ENCODE results near the gene RNF19B.

The RNF19B gene

GRCh38 chr1:32929366-32929765 lies 35.2 kb downstream of the RNF19B start:
- Histone ChIP-seq H2BK120ac (ENCODE audit: low read depth, low read length) (no peak overlapping the region), H3K9ac (ENCODE audit: low read length) (no peak overlapping the region), H3K4me1 (ENCODE audit: control insufficient read depth, low read depth, low read length) (no peaks in the 10 kb centered on the region), H3K23ac (ENCODE audit: low read length) (no peak overlapping the region), H2BK15ac (replicated peaks; ENCODE audit: low read depth) (no peak overlapping the region), H3K56ac (ENCODE audit: low read length) (no peak overlapping the region), H3K4me2 (ENCODE audit: low read length) (no peak overlapping the region), H2BK5ac (ENCODE audit: low read length) (no peak overlapping the region), H3K27ac (ENCODE audit: low read depth, low read length) (no peak overlapping the region), H4K5ac (ENCODE audit: low read length) (no peak overlapping the region), H3K4me3 (ENCODE audit: low read length) (no peak overlapping the region), H2AK5ac (ENCODE audit: low read length) (no peak overlapping the region), H3K4ac (ENCODE audit: low read depth, low read length) (no peak overlapping the region), H3K18ac (ENCODE audit: low read length) (no peak overlapping the region), H3K27me3 (ENCODE audit: insufficient read depth, low read length, poor library complexity) (peaks cover 3% of the 10 kb centered on the region), H3K79me2 (ENCODE audit: control insufficient read depth, insufficient read depth, low read length) (no peaks in the 10 kb centered on the region), H3K79me1 (ENCODE audit: low read length) (no peaks in the 10 kb centered on the region), H4K8ac (ENCODE audit: low read depth, low read length) (no peak overlapping the region), H3K36me3 (ENCODE audit: control insufficient read depth, insufficient read depth, low read length) (no peaks in the 10 kb centered on the region)
- no CpG with 5 or more reads among the region's 2 CpGs for WGBS (ENCODE audit: extremely low coverage, insufficient coverage, low lambda C conversion rate)
- no peak for DNase-seq

- Histone ChIP-seq H3K18ac (ENCODE audit: low read length) (no peak overlapping the region), H3K4me3 (ENCODE audit: low read length) (no peak overlapping the region), H3K79me2 (ENCODE audit: control insufficient read depth, insufficient read depth, low read length) (no peaks in the 10 kb centered on the region), H4K5ac (ENCODE audit: low read length) (no peak overlapping the region), H3K36me3 (ENCODE audit: control insufficient read depth, insufficient read depth, low read length) (no peaks in the 10 kb centered on the region), H3K27ac (ENCODE audit: low read depth, low read length) (no peak overlapping the region), H2BK5ac (ENCODE audit: low read length) (no peak overlapping the region), H3K27me3 (ENCODE audit: insufficient read depth, low read length, poor library complexity) (peaks cover 8% of the 10 kb centered on the region), H3K4ac (ENCODE audit: low read depth, low read length) (no peak overlapping the region), H3K4me2 (ENCODE audit: low read length) (no peak overlapping the region), H3K56ac (ENCODE audit: low read length) (no peak overlapping the region), H4K8ac (ENCODE audit: low read depth, low read length) (no peak overlapping the region), H3K79me1 (ENCODE audit: low read length) (no peaks in the 10 kb centered on the region), H2BK15ac (replicated peaks; ENCODE audit: low read depth) (no peak overlapping the region), H3K4me1 (ENCODE audit: control insufficient read depth, low read depth, low read length) (no peaks in the 10 kb centered on the region), H3K9ac (ENCODE audit: low read length) (no peak overlapping the region), H2BK120ac (ENCODE audit: low read depth, low read length) (no peak overlapping the region), H2AK5ac (ENCODE audit: low read length) (no peak overlapping the region), H3K23ac (ENCODE audit: low read length) (no peak overlapping the region)
- WGBS (ENCODE audit: extremely low coverage, insufficient coverage, low lambda C conversion rate) = no CpG with 5 or more reads among the region's 8 CpGs
- no peak for DNase-seq
Measured at GRCh38 chr1:32928715-32929114, 35.9 kb downstream of the RNF19B start.

GRCh38 chr1:32928285-32928684 lies 36.3 kb downstream of the RNF19B start:
- no peak overlapping the region for H2BK15ac ChIP-seq (replicated peaks; ENCODE audit: low read depth)
- no peaks in the 10 kb centered on the region for H3K79me2 ChIP-seq (ENCODE audit: control insufficient read depth, insufficient read depth, low read length)
- no peak overlapping the region for H3K9ac ChIP-seq (ENCODE audit: low read length)
- H2BK120ac ChIP-seq (ENCODE audit: low read depth, low read length) = no peak overlapping the region
- H3K4me3 ChIP-seq (ENCODE audit: low read length) = no peak overlapping the region
- no peak for DNase-seq
- no peaks in the 10 kb centered on the region for H3K4me1 ChIP-seq (ENCODE audit: control insufficient read depth, low read depth, low read length)
- no peak overlapping the region for H3K27ac ChIP-seq (ENCODE audit: low read depth, low read length)
- no CpG with 5 or more reads among the region's 2 CpGs for WGBS (ENCODE audit: extremely low coverage, insufficient coverage, low lambda C conversion rate)
- no peak overlapping the region for H4K8ac ChIP-seq (ENCODE audit: low read depth, low read length)
- H2BK5ac ChIP-seq (ENCODE audit: low read length) = no peak overlapping the region
- H4K5ac ChIP-seq (ENCODE audit: low read length) = no peak overlapping the region
- H3K4ac ChIP-seq (ENCODE audit: low read depth, low read length) = no peak overlapping the region
- H2AK5ac ChIP-seq (ENCODE audit: low read length) = no peak overlapping the region
- no peaks in the 10 kb centered on the region for H3K36me3 ChIP-seq (ENCODE audit: control insufficient read depth, insufficient read depth, low read length)
- peaks cover 10% of the 10 kb centered on the region for H3K27me3 ChIP-seq (ENCODE audit: insufficient read depth, low read length, poor library complexity)
- no peak overlapping the region for H3K56ac ChIP-seq (ENCODE audit: low read length)
- no peaks in the 10 kb centered on the region for H3K79me1 ChIP-seq (ENCODE audit: low read length)
- no peak overlapping the region for H3K4me2 ChIP-seq (ENCODE audit: low read length)
- no peak overlapping the region for H3K18ac ChIP-seq (ENCODE audit: low read length)
- no peak overlapping the region for H3K23ac ChIP-seq (ENCODE audit: low read length)

- Histone ChIP-seq H4K8ac (ENCODE audit: low read depth, low read length) (no peak overlapping the region), H3K56ac (ENCODE audit: low read length) (no peak overlapping the region), H2BK120ac (ENCODE audit: low read depth, low read length) (no peak overlapping the region), H3K27me3 (ENCODE audit: insufficient read depth, low read length, poor library complexity) (peaks cover 10% of the 10 kb centered on the region), H3K36me3 (ENCODE audit: control insufficient read depth, insufficient read depth, low read length) (no peaks in the 10 kb centered on the region), H4K5ac (ENCODE audit: low read length) (no peak overlapping the region), H2BK5ac (ENCODE audit: low read length) (no peak overlapping the region), H3K4me3 (ENCODE audit: low read length) (no peak overlapping the region), H2AK5ac (ENCODE audit: low read length) (no peak overlapping the region), H3K79me2 (ENCODE audit: control insufficient read depth, insufficient read depth, low read length) (no peaks in the 10 kb centered on the region), H3K9ac (ENCODE audit: low read length) (no peak overlapping the region), H3K79me1 (ENCODE audit: low read length) (no peaks in the 10 kb centered on the region), H3K27ac (ENCODE audit: low read depth, low read length) (no peak overlapping the region), H3K4me1 (ENCODE audit: control insufficient read depth, low read depth, low read length) (no peaks in the 10 kb centered on the region), H2BK15ac (replicated peaks; ENCODE audit: low read depth) (no peak overlapping the region), H3K4ac (ENCODE audit: low read depth, low read length) (no peak overlapping the region), H3K23ac (ENCODE audit: low read length) (no peak overlapping the region), H3K18ac (ENCODE audit: low read length) (no peak overlapping the region), H3K4me2 (ENCODE audit: low read length) (no peak overlapping the region)
- DNase-seq = no peak
- no CpG with 5 or more reads among the region's 2 CpGs for WGBS (ENCODE audit: extremely low coverage, insufficient coverage, low lambda C conversion rate)
Measured at GRCh38 chr1:32927441-32927840, 37.2 kb downstream of the RNF19B start.

- Histone ChIP-seq H3K9ac (ENCODE audit: low read length) (no peak overlapping the region), H3K4ac (ENCODE audit: low read depth, low read length) (no peak overlapping the region), H3K4me3 (ENCODE audit: low read length) (no peak overlapping the region), H3K27ac (ENCODE audit: low read depth, low read length) (no peak overlapping the region), H3K23ac (ENCODE audit: low read length) (no peak overlapping the region), H2BK120ac (ENCODE audit: low read depth, low read length) (no peak overlapping the region), H2BK15ac (replicated peaks; ENCODE audit: low read depth) (no peak overlapping the region), H2BK5ac (ENCODE audit: low read length) (no peak overlapping the region), H3K36me3 (ENCODE audit: control insufficient read depth, insufficient read depth, low read length) (no peaks in the 10 kb centered on the region), H3K4me2 (ENCODE audit: low read length) (no peak overlapping the region), H3K79me2 (ENCODE audit: control insufficient read depth, insufficient read depth, low read length) (no peaks in the 10 kb centered on the region), H3K56ac (ENCODE audit: low read length) (no peak overlapping the region), H4K5ac (ENCODE audit: low read length) (no peak overlapping the region), H3K18ac (ENCODE audit: low read length) (no peak overlapping the region), H3K79me1 (ENCODE audit: low read length) (no peaks in the 10 kb centered on the region), H4K8ac (ENCODE audit: low read depth, low read length) (no peak overlapping the region), H2AK5ac (ENCODE audit: low read length) (no peak overlapping the region), H3K27me3 (ENCODE audit: insufficient read depth, low read length, poor library complexity) (peaks cover 10% of the 10 kb centered on the region), H3K4me1 (ENCODE audit: control insufficient read depth, low read depth, low read length) (no peaks in the 10 kb centered on the region)
- no CpG with 5 or more reads among the region's 6 CpGs for WGBS (ENCODE audit: extremely low coverage, insufficient coverage, low lambda C conversion rate)
- DNase-seq = peak; percentile 71
Measured at GRCh38 chr1:32926562-32926961, 38.0 kb downstream of the RNF19B start.

GRCh38 chr1:32925403-32926162 lies 39.0 kb downstream of the RNF19B start:
- no peak overlapping the region for H2AK5ac ChIP-seq (ENCODE audit: low read length)

More at GRCh38 chr1:32925403-32926162, 39.0 kb downstream of the RNF19B start:
- peak overlapping the region; percentile 78 for H3K56ac ChIP-seq (ENCODE audit: low read length)
- H3K4me2 ChIP-seq (ENCODE audit: low read length) = peak overlapping the region; percentile 71
- H2BK15ac ChIP-seq (replicated peaks; ENCODE audit: low read depth) = no peak overlapping the region
- WGBS (ENCODE audit: extremely low coverage, insufficient coverage, low lambda C conversion rate) = no CpG with 5 or more reads among the region's 24 CpGs
- no peaks in the 10 kb centered on the region for H3K79me2 ChIP-seq (ENCODE audit: control insufficient read depth, insufficient read depth, low read length)
- H3K4ac ChIP-seq (ENCODE audit: low read depth, low read length) = no peak overlapping the region
- DNase-seq = peak; percentile 87
- H3K27me3 ChIP-seq (ENCODE audit: insufficient read depth, low read length, poor library complexity) = peaks cover 10% of the 10 kb centered on the region
- H3K4me1 ChIP-seq (ENCODE audit: control insufficient read depth, low read depth, low read length) = no peaks in the 10 kb centered on the region
- H3K79me1 ChIP-seq (ENCODE audit: low read length) = no peaks in the 10 kb centered on the region
- no peak overlapping the region for H4K5ac ChIP-seq (ENCODE audit: low read length)
- H3K36me3 ChIP-seq (ENCODE audit: control insufficient read depth, insufficient read depth, low read length) = no peaks in the 10 kb centered on the region
- H2BK120ac ChIP-seq (ENCODE audit: low read depth, low read length) = no peak overlapping the region
- H3K27ac ChIP-seq (ENCODE audit: low read depth, low read length) = no peak overlapping the region
- H2BK5ac ChIP-seq (ENCODE audit: low read length) = no peak overlapping the region
- peak overlapping the region; percentile 62 for H3K9ac ChIP-seq (ENCODE audit: low read length)
- no peak overlapping the region for H3K23ac ChIP-seq (ENCODE audit: low read length)
- H3K4me3 ChIP-seq (ENCODE audit: low read length) = peak overlapping the region; percentile 14
- H4K8ac ChIP-seq (ENCODE audit: low read depth, low read length) = no peak overlapping the region
- H3K18ac ChIP-seq (ENCODE audit: low read length) = no peak overlapping the region
